ENCODE results near the gene PRSS1. TPM values are rescaled to one million over a fixed set of nuclear protein-coding genes. Genes with fewer than 3 reads are reported as not detected.

The PRSS1 gene
- total RNA-seq, 1 donor from 2014 or later: not detected

GRCh38 chr7:142790056-142790455 is 40.8 kb downstream of the PRSS1 start:
- intact Hi-C loops (cut with micrococcal nuclease): no loop called here
- Mint-ChIP-seq H3K27me3 (no peaks in the 10 kb centered on the region), H3K27ac (no peak overlapping the region), H3K4me1 (peaks cover 75% of the 10 kb centered on the region), H3K9me3 (no peaks in the 10 kb centered on the region), H3K4me3 (no peak overlapping the region), H3K36me3 (ENCODE audit: low read depth) (no peaks in the 10 kb centered on the region)
- ChIA-PET POLR2A (interaction anchor here (20.4 kb wide), 1 partner anchor 19 kb away, joined by 1916 read pairs; no protein-coding TSS in a partner anchor), CTCF (interaction anchor here (2.8 to 21.3 kb wide), 2 partner anchors 20 to 158 kb away, joined by 11 to 571 read pairs; no protein-coding TSS in a partner anchor)
- TF ChIP-seq, protein P1, sequence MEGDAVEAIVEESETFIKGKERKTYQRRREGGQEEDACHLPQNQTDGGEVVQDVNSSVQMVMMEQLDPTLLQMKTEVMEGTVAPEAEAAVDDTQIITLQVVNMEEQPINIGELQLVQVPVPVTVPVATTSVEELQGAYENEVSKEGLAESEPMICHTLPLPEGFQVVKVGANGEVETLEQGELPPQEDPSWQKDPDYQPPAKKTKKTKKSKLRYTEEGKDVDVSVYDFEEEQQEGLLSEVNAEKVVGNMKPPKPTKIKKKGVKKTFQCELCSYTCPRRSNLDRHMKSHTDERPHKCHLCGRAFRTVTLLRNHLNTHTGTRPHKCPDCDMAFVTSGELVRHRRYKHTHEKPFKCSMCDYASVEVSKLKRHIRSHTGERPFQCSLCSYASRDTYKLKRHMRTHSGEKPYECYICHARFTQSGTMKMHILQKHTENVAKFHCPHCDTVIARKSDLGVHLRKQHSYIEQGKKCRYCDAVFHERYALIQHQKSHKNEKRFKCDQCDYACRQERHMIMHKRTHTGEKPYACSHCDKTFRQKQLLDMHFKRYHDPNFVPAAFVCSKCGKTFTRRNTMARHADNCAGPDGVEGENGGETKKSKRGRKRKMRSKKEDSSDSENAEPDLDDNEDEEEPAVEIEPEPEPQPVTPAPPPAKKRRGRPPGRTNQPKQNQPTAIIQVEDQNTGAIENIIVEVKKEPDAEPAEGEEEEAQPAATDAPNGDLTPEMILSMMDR (IDR thresholded peaks at IDR 0.05): no peak
- ATAC-seq (ENCODE audit: low read depth) (no peak), DNase-seq (no peak)

DNA sequence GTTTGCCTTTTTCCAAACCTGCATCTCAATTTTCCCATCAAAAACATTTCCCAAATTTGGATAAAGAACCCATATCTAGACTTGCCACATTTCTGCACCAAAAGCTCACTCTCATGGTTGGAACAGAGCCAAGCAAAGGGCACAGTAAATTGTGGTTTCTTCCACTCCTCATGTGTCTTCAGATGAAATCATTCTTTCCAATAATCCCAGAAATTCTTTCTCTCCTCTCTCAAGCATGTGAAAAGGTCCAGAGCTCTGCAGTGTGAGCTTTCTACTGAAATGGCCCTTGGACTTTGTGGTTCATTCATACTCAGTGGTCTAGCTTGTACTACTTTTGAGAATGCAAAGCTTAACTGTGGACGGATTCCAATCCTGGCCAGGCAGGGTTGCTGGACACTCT is 41.3 kb downstream of the PRSS1 start:
- Mint-ChIP-seq H3K27me3 (no peaks in the 10 kb centered on the region), H3K4me3 (no peak overlapping the region), H3K27ac (no peak overlapping the region), H3K9me3 (no peaks in the 10 kb centered on the region), H3K4me1 (peaks cover 78% of the 10 kb centered on the region), H3K36me3 (ENCODE audit: low read depth) (peaks cover under 1% of the 10 kb centered on the region)
- ATAC-seq (ENCODE audit: low read depth) (no peak), DNase-seq (no peak)
- TF ChIP-seq, protein P1 (IDR thresholded peaks at IDR 0.05): no peak
- intact Hi-C loops (cut with micrococcal nuclease): no loop called here
- POLR2A ChIA-PET: interaction anchor here (20.4 kb wide), 1 partner anchor 19 kb away, joined by 1916 read pairs; no protein-coding TSS in a partner anchor
- CTCF ChIA-PET: interaction anchor here (2.8 to 21.3 kb wide), 2 partner anchors 19 to 158 kb away, joined by 11 to 571 read pairs; no protein-coding TSS in a partner anchor

DNA sequence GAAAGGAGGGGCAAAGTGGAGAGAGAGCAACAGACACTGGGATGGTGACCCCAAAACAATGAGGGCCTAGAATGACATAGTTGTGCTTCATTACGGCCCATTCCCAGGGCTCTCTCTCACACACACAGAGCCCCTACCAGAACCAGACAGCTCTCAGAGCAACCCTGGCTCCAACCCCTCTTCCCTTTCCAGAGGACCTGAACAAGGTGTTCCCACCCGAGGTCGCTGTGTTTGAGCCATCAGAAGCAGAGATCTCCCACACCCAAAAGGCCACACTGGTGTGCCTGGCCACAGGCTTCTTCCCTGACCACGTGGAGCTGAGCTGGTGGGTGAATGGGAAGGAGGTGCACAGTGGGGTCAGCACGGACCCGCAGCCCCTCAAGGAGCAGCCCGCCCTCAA is 42.2 kb downstream of the PRSS1 start:
- DNase-seq (no peak), ATAC-seq (ENCODE audit: low read depth) (no peak)
- Mint-ChIP-seq H3K27ac (no peak overlapping the region), H3K4me3 (no peak overlapping the region), H3K36me3 (ENCODE audit: low read depth) (peaks cover 7% of the 10 kb centered on the region), H3K9me3 (no peaks in the 10 kb centered on the region), H3K27me3 (no peaks in the 10 kb centered on the region), H3K4me1 (peaks cover 84% of the 10 kb centered on the region)
- intact Hi-C loops (cut with micrococcal nuclease): no loop called here
- CTCF ChIA-PET: interaction anchor here (2.8 to 21.3 kb wide), 3 partner anchors 6 to 159 kb away, joined by 11 to 571 read pairs (median 109); no protein-coding TSS in a partner anchor
- POLR2A ChIA-PET: interaction anchor here (3.0 to 20.4 kb wide), 2 partner anchors 9 to 18 kb away, joined by 14 to 1916 read pairs; no protein-coding TSS in a partner anchor
- TF ChIP-seq, protein P1 (IDR thresholded peaks at IDR 0.05): no peak

- Mint-ChIP-seq H3K4me1 (peaks cover 84% of the 10 kb centered on the region), H3K36me3 (ENCODE audit: low read depth) (peaks cover 10% of the 10 kb centered on the region), H3K4me3 (no peak overlapping the region)
These were observed 42.9 kb downstream of the PRSS1 start for GRCh38 chr7:142792129-142792528.

GRCh38 chr7:142792593-142792992 is 43.3 kb downstream of the PRSS1 start:
- H3K36me3 Mint-ChIP-seq (ENCODE audit: low read depth): peaks cover 15% of the 10 kb centered on the region
- ATAC-seq (ENCODE audit: low read depth) (no peak), DNase-seq (no peak)
- POLR2A ChIA-PET: interaction anchor here (0.6 to 20.4 kb wide), 6 partner anchors 8 to 223 kb away, joined by 3 to 1916 read pairs (median 9); partner anchors contain the start of gene EPHB6
- intact Hi-C loops (cut with micrococcal nuclease): no loop called here
- H3K27ac Mint-ChIP-seq: peak overlapping the region; percentile 99
- no peaks in the 10 kb centered on the region for H3K27me3 Mint-ChIP-seq
- CTCF ChIA-PET: interaction anchor here (1.6 to 21.3 kb wide), 5 partner anchors 7 to 160 kb away, joined by 5 to 571 read pairs (median 11); no protein-coding TSS in a partner anchor
- no peak overlapping the region for H3K4me3 Mint-ChIP-seq
- no peaks in the 10 kb centered on the region for H3K9me3 Mint-ChIP-seq
- peaks cover 81% of the 10 kb centered on the region for H3K4me1 Mint-ChIP-seq
- TF ChIP-seq, protein P1 (IDR thresholded peaks at IDR 0.05): no peak

More at GRCh38 chr7:142792129-142792528, 42.9 kb downstream of the PRSS1 start:
- intact Hi-C loops (cut with micrococcal nuclease): no loop called here
- no peaks in the 10 kb centered on the region for H3K9me3 Mint-ChIP-seq
- TF ChIP-seq, protein P1 (IDR thresholded peaks at IDR 0.05): no peak
- no peaks in the 10 kb centered on the region for H3K27me3 Mint-ChIP-seq
- ChIA-PET CTCF (interaction anchor here (2.8 to 21.3 kb wide), 3 partner anchors 7 to 160 kb away, joined by 11 to 571 read pairs (median 109); no protein-coding TSS in a partner anchor), POLR2A (interaction anchor here (1.3 to 20.4 kb wide), 3 partner anchors 9 to 223 kb away, joined by 3 to 1916 read pairs (median 14); no protein-coding TSS in a partner anchor)
- DNase-seq: no peak
- no peak for ATAC-seq (ENCODE audit: low read depth)
- peak overlapping the region; percentile 99 for H3K27ac Mint-ChIP-seq

All from activated B cell treated with CpG ODN at 0.5 μM for 24 hours (primary cell).